Muscle layer of duodenum (tissue), 2 donors: ENCODE data around the gene TLN1.

Source experiments
- H3K27ac ChIP-seq: one replicate; pipeline ENCODE4 v1.7.0; 2013; ENCODE audit warnings: mild to moderate bottlenecking, low read length
- H3K27me3 ChIP-seq: one replicate; pipeline ENCODE4 v1.7.0; 2013; ENCODE audit warnings: low read depth, mild to moderate bottlenecking, control low read depth, low read length
- H3K36me3 ChIP-seq, 2 donors: one replicate each; pipeline ENCODE4 v1.7.0; 2013; ENCODE audit warnings: low read length in 2 of 2, control low read depth in 1 of 2, mild to moderate bottlenecking in 1 of 2; ENCODE audit not compliant: insufficient read depth in 2 of 2, control insufficient read depth in 1 of 2
- H3K4me1 ChIP-seq, 2 donors: one replicate each; pipeline ENCODE4 v1.7.0; 2013; ENCODE audit warnings: low read length in 2 of 2, mild to moderate bottlenecking in 2 of 2, control low read depth in 1 of 2, moderate library complexity in 1 of 2; ENCODE audit not compliant: insufficient read depth in 2 of 2, control insufficient read depth in 1 of 2
- H3K4me3 ChIP-seq, 2 donors: one replicate each; pipeline ENCODE4 v1.7.0; 2013; ENCODE audit warnings: low read length in 2 of 2, low read depth in 1 of 2, mild to moderate bottlenecking in 1 of 2
- H3K9me3 ChIP-seq, 2 donors: one replicate each; pipeline ENCODE4 v1.7.0; 2013; ENCODE audit warnings: low read length in 2 of 2, control low read depth in 1 of 2, mild to moderate bottlenecking in 1 of 2; ENCODE audit not compliant: control insufficient read depth in 1 of 2
- donor health status: healthy.

Gene TLN1

GRCh38 chr9:35738924-35739323 lies 6.9 kb upstream of the TLN1 start:
- Histone ChIP-seq H3K27me3 (no peaks in the 10 kb centered on the region), H3K4me1 (peaks cover under 1 to 5% of the 10 kb centered on the region in 2 donors), H3K9me3 (no peaks in the 10 kb centered on the region), H3K36me3 (peaks cover 87 to 88% of the 10 kb centered on the region in 2 donors), H3K27ac (no peak overlapping the region), H3K4me3 (no peak overlapping the region)

- Histone ChIP-seq H3K4me3 (no peak overlapping the region), H3K4me1 (peaks cover 6 to 12% of the 10 kb centered on the region in 2 donors), H3K36me3 (peaks cover 80% of the 10 kb centered on the region in 2 donors), H3K27ac (no peak overlapping the region), H3K9me3 (no peaks in the 10 kb centered on the region), H3K27me3 (no peaks in the 10 kb centered on the region)
These were observed 6.2 kb upstream of the TLN1 start for GRCh38 chr9:35738186-35738585.

GRCh38 chr9:35737143-35737542 lies 5.1 kb upstream of the TLN1 start:
- Histone ChIP-seq H3K4me1 (peaks cover 6 to 15% of the 10 kb centered on the region in 2 donors), H3K27me3 (no peaks in the 10 kb centered on the region), H3K36me3 (peaks cover 70 to 71% of the 10 kb centered on the region in 2 donors)

GRCh38 chr9:35736201-35736633 lies 4.2 kb upstream of the TLN1 start:
- no peak overlapping the region for H3K27ac ChIP-seq
- H3K9me3 ChIP-seq, result no peaks in the 10 kb centered on the region
- H3K4me1 ChIP-seq, result peaks cover 6 to 15% of the 10 kb centered on the region in 2 donors
- H3K36me3 ChIP-seq, result peaks cover 61 to 66% of the 10 kb centered on the region in 2 donors
- no peaks in the 10 kb centered on the region for H3K27me3 ChIP-seq
- no peak overlapping the region for H3K4me3 ChIP-seq

More at GRCh38 chr9:35737143-35737542, 5.1 kb upstream of the TLN1 start:
- Histone ChIP-seq H3K9me3 (no peaks in the 10 kb centered on the region), H3K4me3 (no peak overlapping the region), H3K27ac (no peak overlapping the region)

GRCh38 chr9:35734096-35734495 lies 2.1 kb upstream of the TLN1 start:
- peaks cover 21 to 34% of the 10 kb centered on the region in 2 donors for H3K4me1 ChIP-seq
- H3K36me3 ChIP-seq, result peaks cover 41 to 46% of the 10 kb centered on the region in 2 donors
- no peaks in the 10 kb centered on the region for H3K9me3 ChIP-seq
- H3K27ac ChIP-seq, result no peak overlapping the region
- no peaks in the 10 kb centered on the region for H3K27me3 ChIP-seq
- H3K4me3 ChIP-seq, result no peak overlapping the region

GRCh38 chr9:35732800-35733541 lies 976 bp upstream of the TLN1 start:
- Histone ChIP-seq H3K4me3 (peak overlapping the region; percentile 77 to 86), H3K4me1 (peaks cover 28 to 45% of the 10 kb centered on the region in 2 donors)

GRCh38 chr9:35731415-35732184 lies 395 bp downstream of the TLN1 start:
- H3K9me3 ChIP-seq, result no peaks in the 10 kb centered on the region
- peak overlapping the region; percentile 77 to 90 for H3K4me3 ChIP-seq
- no peaks in the 10 kb centered on the region for H3K27me3 ChIP-seq
- peak overlapping the region; percentile 97 for H3K27ac ChIP-seq
- H3K36me3 ChIP-seq, result peaks cover 21 to 22% of the 10 kb centered on the region in 2 donors
- peaks cover 41 to 58% of the 10 kb centered on the region in 2 donors for H3K4me1 ChIP-seq

More at GRCh38 chr9:35732800-35733541, 976 bp upstream of the TLN1 start:
- no peaks in the 10 kb centered on the region for H3K9me3 ChIP-seq
- peak overlapping the region; percentile 94 for H3K27ac ChIP-seq
- H3K36me3 ChIP-seq, result peaks cover 30 to 35% of the 10 kb centered on the region in 2 donors
- no peaks in the 10 kb centered on the region for H3K27me3 ChIP-seq

- no peaks in the 10 kb centered on the region for H3K27me3 ChIP-seq
- no peaks in the 10 kb centered on the region for H3K9me3 ChIP-seq
- peaks cover 11 to 12% of the 10 kb centered on the region in 2 donors for H3K36me3 ChIP-seq
- peak overlapping the region; percentile 77 to 90 for H3K4me3 ChIP-seq
- peak overlapping the region; percentile 97 for H3K27ac ChIP-seq
- peaks cover 41 to 63% of the 10 kb centered on the region in 2 donors for H3K4me1 ChIP-seq
These were observed 1.5 kb downstream of the TLN1 start for GRCh38 chr9:35730486-35730854.

GRCh38 chr9:35729700-35730485 lies 2.1 kb downstream of the TLN1 start:
- peaks cover 41 to 63% of the 10 kb centered on the region in 2 donors for H3K4me1 ChIP-seq

GRCh38 chr9:35729101-35729500 lies 2.9 kb downstream of the TLN1 start:
- peak overlapping the region; percentile 97 for H3K27ac ChIP-seq
- peaks cover 41 to 60% of the 10 kb centered on the region in 2 donors for H3K4me1 ChIP-seq
- H3K9me3 ChIP-seq, result no peaks in the 10 kb centered on the region
- H3K36me3 ChIP-seq, result peaks cover 15 to 21% of the 10 kb centered on the region in 2 donors
- no peaks in the 10 kb centered on the region for H3K27me3 ChIP-seq
- H3K4me3 ChIP-seq, result peak overlapping the region; percentile 77 to 90

More at GRCh38 chr9:35729700-35730485, 2.1 kb downstream of the TLN1 start:
- Histone ChIP-seq H3K4me3 (peak overlapping the region; percentile 77 to 90), H3K36me3 (peaks cover 11 to 13% of the 10 kb centered on the region in 2 donors), H3K9me3 (no peaks in the 10 kb centered on the region), H3K27me3 (no peaks in the 10 kb centered on the region), H3K27ac (peak overlapping the region; percentile 97)
